H9 (cell line): ENCODE results near the gene DHPS. TPM values are rescaled to one million over a fixed set of nuclear protein-coding genes. Genes with fewer than 3 reads are reported as not detected.

Experiments used
- DNase-seq: peaks from one replicate; pipeline ENCODE4 v3.0.0-alpha.2; 2017
- H2AFZ ChIP-seq: one replicate; pipeline ENCODE4 v1.6.1; 2013; ENCODE audit warnings: mild to moderate bottlenecking, low read length, control low read depth, moderate library complexity
- H2AK5ac ChIP-seq: 2 replicates; pipeline ENCODE4 v1.6.1; 2013; ENCODE audit warnings: low read length, control low read depth, mixed read lengths; ENCODE audit not compliant: insufficient read length
- H2BK120ac ChIP-seq: one replicate; pipeline ENCODE4 v1.6.1; 2013; ENCODE audit warnings: low read depth, mild to moderate bottlenecking, low read length, control low read depth, inconsistent platforms; ENCODE audit not compliant: poor library complexity, severe bottlenecking
- H2BK12ac ChIP-seq: 2 replicates; pipeline ENCODE4 v1.6.1; 2013; ENCODE audit warnings: low read length, control low read depth, mixed read lengths, low read depth; ENCODE audit not compliant: insufficient read length
- H2BK15ac ChIP-seq: 2 replicates; pipeline ENCODE4 v1.6.1; 2013; ENCODE audit warnings: low read depth, low read length, control low read depth
- H2BK20ac ChIP-seq: one replicate; pipeline ENCODE4 v1.6.1; 2013; ENCODE audit warnings: low read depth, mild to moderate bottlenecking, low read length, control low read depth, inconsistent platforms; ENCODE audit not compliant: poor library complexity, severe bottlenecking
- H2BK5ac ChIP-seq: 2 replicates; pipeline ENCODE4 v1.6.1; 2013; ENCODE audit warnings: low read length, control low read depth, mixed read lengths; ENCODE audit not compliant: insufficient read length
- H3K14ac ChIP-seq: 2 replicates; pipeline ENCODE4 v1.6.1; 2013; ENCODE audit warnings: low read length, control low read depth; ENCODE audit not compliant: insufficient read depth
- H3K18ac ChIP-seq: 2 replicates; pipeline ENCODE4 v1.6.1; 2013; ENCODE audit warnings: low read depth, mild to moderate bottlenecking, mixed read lengths, low read length, control low read depth; ENCODE audit not compliant: insufficient read length
- H3K23ac ChIP-seq: 2 replicates; pipeline ENCODE4 v1.6.1; 2013; ENCODE audit warnings: low read length, control low read depth, mixed read lengths, low read depth; ENCODE audit not compliant: insufficient read length
- H3K23me2 ChIP-seq: 2 replicates; pipeline ENCODE4 v1.6.1; 2013; ENCODE audit warnings: low read depth, mild to moderate bottlenecking, mixed read lengths, low read length, control low read depth; ENCODE audit not compliant: insufficient read length, poor library complexity, severe bottlenecking
- H3K27ac ChIP-seq: 2 replicates; pipeline ENCODE4 v1.5.1; 2013; ENCODE audit warnings: low read length, control low read depth, mixed read lengths, low read depth; ENCODE audit not compliant: insufficient read length
- H3K27me3 ChIP-seq: 2 replicates; pipeline ENCODE4 v1.6.1; 2013; ENCODE audit warnings: low read length, control low read depth, inconsistent platforms; ENCODE audit not compliant: insufficient read depth
- H3K4ac ChIP-seq: 2 replicates; pipeline ENCODE4 v1.6.1; 2013; ENCODE audit warnings: low read depth, mild to moderate bottlenecking, control low read depth, inconsistent platforms, low read length, moderate library complexity
- H3K4me1 ChIP-seq: 2 replicates; pipeline ENCODE4 v1.6.1; 2013; ENCODE audit warnings: low read length, control low read depth, inconsistent platforms; ENCODE audit not compliant: insufficient read depth
- H3K4me2 ChIP-seq: 2 replicates; pipeline ENCODE4 v1.6.1; 2013; ENCODE audit warnings: low read length, control low read depth, mixed read lengths; ENCODE audit not compliant: insufficient read length, insufficient read depth
- H3K56ac ChIP-seq: 2 replicates; pipeline ENCODE4 v1.6.1; 2013; ENCODE audit warnings: low read depth, mild to moderate bottlenecking, mixed read lengths, low read length, control low read depth; ENCODE audit not compliant: insufficient read length
- H3K79me1 ChIP-seq: 2 replicates; pipeline ENCODE4 v1.6.1; 2013; ENCODE audit warnings: low read depth, mild to moderate bottlenecking, moderate library complexity, low read length, control low read depth, inconsistent platforms; ENCODE audit not compliant: insufficient read depth, poor library complexity, severe bottlenecking
- H3K79me2 ChIP-seq: 2 replicates; pipeline ENCODE4 v1.6.1; 2013; ENCODE audit warnings: low read length, control low read depth, inconsistent platforms; ENCODE audit not compliant: insufficient read depth
- H3K9ac ChIP-seq: 2 replicates; pipeline ENCODE4 v1.6.1; 2013; ENCODE audit warnings: low read length, control low read depth, mixed read lengths; ENCODE audit not compliant: insufficient read length; ENCODE audit errors: extremely low read depth
- H3K9me3 ChIP-seq: one replicate; pipeline ENCODE4 v1.6.1; 2013; ENCODE audit warnings: low read depth, low read length, inconsistent platforms; ENCODE audit not compliant: control insufficient read depth
- H3T11ph ChIP-seq: one replicate; pipeline ENCODE4 v1.6.1; 2013; ENCODE audit warnings: mild to moderate bottlenecking, low read length, control low read depth, inconsistent platforms
- H4K20me1 ChIP-seq: one replicate; pipeline ENCODE4 v1.6.1; 2013; ENCODE audit not compliant: control insufficient read depth, insufficient read length, insufficient read depth
- H4K5ac ChIP-seq: 2 replicates; pipeline ENCODE4 v1.6.1; 2013; ENCODE audit warnings: low read depth, mild to moderate bottlenecking, mixed read lengths, low read length, control low read depth; ENCODE audit not compliant: insufficient read length
- H4K8ac ChIP-seq: replicated peaks from 2 replicates; pipeline ENCODE4 v1.6.1; 2013; ENCODE audit warnings: low read length, control low read depth, mixed read lengths, low read depth; ENCODE audit not compliant: insufficient read length
- H4K91ac ChIP-seq: 2 replicates; pipeline ENCODE4 v1.6.1; 2013; ENCODE audit warnings: low read depth, mild to moderate bottlenecking, moderate library complexity, mixed read lengths, low read length, control low read depth; ENCODE audit not compliant: insufficient read length
- H3K27ac Mint-ChIP-seq, 3 experiments: 2 replicates in 2 of 3; 3 replicates in 1 of 3; pipeline ENCODE4 v1.8.0; 2020 to 2021; ENCODE audit warnings: mixed read lengths in 3 of 3, mild to moderate bottlenecking in 1 of 3, moderate library complexity in 1 of 3
- H3K27me3 Mint-ChIP-seq: 2 replicates; pipeline ENCODE4 v1.8.0; 2021; ENCODE audit warnings: low read depth, mild to moderate bottlenecking, moderate library complexity, mixed read lengths
- H3K36me3 Mint-ChIP-seq, 3 experiments: 2 replicates in 2 of 3; 3 replicates in 1 of 3; pipeline ENCODE4 v1.8.0; 2020 to 2021; ENCODE audit warnings: low read depth in 3 of 3, mixed read lengths in 3 of 3; ENCODE audit not compliant: insufficient read depth in 1 of 3
- H3K4me1 Mint-ChIP-seq, 2 experiments: 2 replicates each; pipeline ENCODE4 v1.8.0; 2020; ENCODE audit warnings: mixed read lengths in 2 of 2
- H3K4me3 Mint-ChIP-seq, 2 experiments: 2 replicates in 1 of 2; 3 replicates in 1 of 2; pipeline ENCODE4 v1.8.0; 2020 to 2021; ENCODE audit warnings: mild to moderate bottlenecking in 2 of 2, mixed read lengths in 2 of 2, moderate library complexity in 1 of 2
- H3K9me3 Mint-ChIP-seq, 2 experiments: 2 replicates in 1 of 2; 3 replicates in 1 of 2; pipeline ENCODE4 v1.8.0; 2020; ENCODE audit warnings: mild to moderate bottlenecking in 2 of 2, mixed read lengths in 2 of 2, moderate library complexity in 1 of 2
- CTCF ChIP-seq: fragments of 200-600 bp; sonication (generic); conservative IDR thresholded peaks from 3 replicates; pipeline ENCODE4 v1.8.0; 2021; ENCODE audit warnings: antibody characterized with exemption, mild to moderate bottlenecking
- WGBS: extraction: QIAGEN DNeasy Blood & Tissue Kit; methylation state at CpG from one replicate; pipeline ENCODE4 v1.1.7; 2013; ENCODE audit warnings: missing lambda C conversion rate, low lambda C conversion rate, mixed read lengths; ENCODE audit not compliant: insufficient read length; ENCODE audit errors: extremely low coverage; 5-methylcytosine and 5-hydroxymethylcytosine counted together
- total RNA-seq: library from RNA; stranded (reverse); gene quantifications from 2 replicates; pipeline ENCODE4 v1.2.1, GENCODE V29; 2021

DHPS gene
- total RNA-seq, 1 experiment from 2014 or later, result 94.9 TPM

- no peaks in the 10 kb centered on the region for H3K27me3 ChIP-seq
- peaks cover 19% of the 10 kb centered on the region for H3K79me2 ChIP-seq
- H2AK5ac ChIP-seq, result no peak overlapping the region
- H3K4me2 ChIP-seq, result no peak overlapping the region
- no peak overlapping the region for H3K23ac ChIP-seq
- no peak overlapping the region for H3T11ph ChIP-seq
- H2BK12ac ChIP-seq, result no peak overlapping the region
- Mint-ChIP-seq H3K36me3 (peaks cover 23 to 46% (median 30%) of the 10 kb centered on the region in 3 experiments), H3K9me3 (no peaks in the 10 kb centered on the region), H3K27me3 (peaks cover 2% of the 10 kb centered on the region), H3K4me3 (no peak overlapping the region), H3K4me1 (peaks cover 12 to 24% of the 10 kb centered on the region in 2 experiments), H3K27ac (no peak overlapping the region; a peak in 1 of 7 replicates)
- H2BK5ac ChIP-seq, result no peak overlapping the region
- TF ChIP-seq CTCF, result no peak
- no peak overlapping the region for H2BK120ac ChIP-seq
- H4K91ac ChIP-seq, result no peak overlapping the region
- H3K56ac ChIP-seq, result no peak overlapping the region
- no peak overlapping the region for H3K27ac ChIP-seq
- H4K20me1 ChIP-seq, result no peaks in the 10 kb centered on the region
- H4K5ac ChIP-seq, result no peak overlapping the region
- no peak overlapping the region for H3K18ac ChIP-seq
- H3K23me2 ChIP-seq, result peaks cover 6% of the 10 kb centered on the region
- H3K9me3 ChIP-seq, result no peaks in the 10 kb centered on the region
- H2BK20ac ChIP-seq, result no peak overlapping the region
- no peak overlapping the region for H2BK15ac ChIP-seq
- no peak overlapping the region for H3K9ac ChIP-seq
- H3K4ac ChIP-seq, result no peak overlapping the region
- H3K14ac ChIP-seq, result no peak overlapping the region
- H4K8ac ChIP-seq, result no peak overlapping the region
- no peak overlapping the region for H2AFZ ChIP-seq
- H3K79me1 ChIP-seq, result peaks cover 3% of the 10 kb centered on the region
- WGBS, result no CpG with 5 or more reads among the region's 3 CpGs
- no peaks in the 10 kb centered on the region for H3K4me1 ChIP-seq
- DNase-seq, result no peak
These were observed 48.4 kb upstream of the DHPS start for GRCh38 chr19:12730064-12730463.
